SK-N-SH (cell line): ENCODE data around the gene GPR17. TPM values are rescaled to one million over a fixed set of nuclear protein-coding genes. Genes with fewer than 3 reads are reported as not detected.

Experiments used
- CTCF ChIA-PET: fragments of 300-600, 350-600 bp; formaldehyde crosslinking; extraction: SDS; loops from one replicate; lab custom pipeline; 2021; lab: Yijun Ruan, JAX
- POLR2A ChIA-PET: fragments of 350-600 bp; sonication (Branson Sonifier 250); formaldehyde crosslinking; extraction: SDS; loops from one replicate; lab custom pipeline; 2020; ENCODE audit warnings: antibody characterized with exemption, inconsistent platforms; lab: Yijun Ruan, JAX
- DNase-seq: peaks from one replicate; pipeline ENCODE4 v3.0.0; 2012
- H2AFZ ChIP-seq: fragments of 200-600 bp; sonication (generic); 2 replicates; pipeline ENCODE4 v1.8.1; 2016; ENCODE audit warnings: antibody characterized with exemption, mild to moderate bottlenecking, low read depth
- H3F3A ChIP-seq: fragments of 200-600 bp; sonication (generic); replicated peaks from 2 replicates; pipeline ENCODE3; 2016; ENCODE audit warnings: antibody characterized with exemption, mild to moderate bottlenecking; ENCODE audit not compliant: insufficient read depth
- H3K27ac ChIP-seq, 2 experiments: fragments of 200-500 bp in 1 of 2; fragments of 200-600 bp in 1 of 2; sonication (Bioruptor generic) in 1 of 2; sonication (generic), shearing (Covaris generic) in 1 of 2; 2 replicates each; pipeline versions ENCODE4 v1.5.1 to v1.6.1; 2014 to 2016; ENCODE audit warnings: low read depth in 2 of 2, inconsistent platforms in 1 of 2, low read length in 1 of 2, mild to moderate bottlenecking in 1 of 2, mixed read lengths in 1 of 2
- H3K27me3 ChIP-seq: fragments of 200-600 bp; sonication (generic), shearing (Covaris generic); 2 replicates; pipeline ENCODE4 v1.6.1; 2016; ENCODE audit warnings: mixed run types; ENCODE audit not compliant: insufficient read depth
- H3K36me3 ChIP-seq, 2 experiments: fragments of 200-500 bp in 1 of 2; fragments of 200-600 bp in 1 of 2; sonication (Bioruptor generic) in 1 of 2; sonication (generic) in 1 of 2; replicated peaks in 1 of 2; 2 replicates each; pipeline versions ENCODE3 to v1.5.1; 2014 to 2016; ENCODE audit warnings: low read length in 1 of 2, mild to moderate bottlenecking in 1 of 2; ENCODE audit not compliant: insufficient read depth in 2 of 2, control insufficient read depth in 1 of 2
- H3K4me1 ChIP-seq, 2 experiments: fragments of 200-500 bp in 1 of 2; fragments of 200-600 bp in 1 of 2; sonication (Bioruptor generic) in 1 of 2; sonication (generic), shearing (Covaris generic) in 1 of 2; 2 replicates each; pipeline versions ENCODE4 v1.5.1 to v1.6.1; 2014 to 2016; ENCODE audit warnings: low read depth in 1 of 2, low read length in 1 of 2, mixed run types in 1 of 2; ENCODE audit not compliant: insufficient read depth in 2 of 2, control insufficient read depth in 1 of 2
- H3K4me2 ChIP-seq: fragments of 200-600 bp; sonication (generic), shearing (Covaris generic); 2 replicates; pipeline ENCODE4 v1.6.1; 2017; ENCODE audit warnings: mixed run types
- H3K4me3 ChIP-seq, 2 experiments: fragments of 200-500 bp in 1 of 2; fragments of 200-600 bp in 1 of 2; sonication (Bioruptor generic) in 1 of 2; sonication (generic), shearing (Covaris generic) in 1 of 2; 2 replicates each; pipeline versions ENCODE4 v1.5.1 to v1.8.1; 2014 to 2016; ENCODE audit warnings: low read depth in 2 of 2, inconsistent platforms in 1 of 2, low read length in 1 of 2, mild to moderate bottlenecking in 1 of 2, mixed read lengths in 1 of 2, moderate library complexity in 1 of 2
- H3K79me2 ChIP-seq: fragments of 200-600 bp; sonication (generic); 2 replicates; pipeline ENCODE4 v1.8.1; 2017; ENCODE audit warnings: mild to moderate bottlenecking; ENCODE audit not compliant: insufficient read depth
- H3K9ac ChIP-seq: fragments of 200-600 bp; sonication (generic); 2 replicates; pipeline ENCODE4 v1.6.1; 2017; ENCODE audit warnings: mixed run types
- H3K9me2 ChIP-seq: fragments of 200-600 bp; sonication (generic); 2 replicates; pipeline ENCODE4 v1.6.1; 2017; ENCODE audit warnings: mixed run types
- H3K9me3 ChIP-seq: fragments of 200-600 bp; sonication (generic); 2 replicates; pipeline ENCODE4 v1.6.1; 2017; ENCODE audit warnings: mixed run types, mild to moderate bottlenecking, moderate library complexity
- H4K20me1 ChIP-seq: fragments of 200-600 bp; sonication (generic); 2 replicates; pipeline ENCODE4 v1.6.1; 2017; ENCODE audit warnings: mild to moderate bottlenecking, mixed run types; ENCODE audit not compliant: insufficient read depth
- EZH2phosphoT487 ChIP-seq: fragments of 200-600 bp; sonication (generic); IDR thresholded peaks from 2 replicates; pipeline ENCODE4 v1.6.1; 2017; ENCODE audit warnings: low read depth, mixed run types, mild to moderate bottlenecking, antibody characterized with exemption, moderate library complexity, borderline replicate concordance
- IRF3 ChIP-seq: fragments of 150-350 bp; IDR thresholded peaks from 2 replicates; pipeline ENCODE4 v1.6.1; 2016; ENCODE audit warnings: mild to moderate bottlenecking, low read depth, low read length
- JUND ChIP-seq: IDR thresholded peaks from 2 replicates; pipeline ENCODE4 v1.4.0; 2012
- NFIC ChIP-seq: IDR thresholded peaks from 2 replicates; pipeline ENCODE4 v1.4.0; 2012; ENCODE audit warnings: borderline replicate concordance
- RCOR1 ChIP-seq: fragments of 150-350 bp; IDR thresholded peaks from 2 replicates; pipeline ENCODE4 v1.6.1; 2017; ENCODE audit warnings: antibody characterized with exemption, low read length
- RFX5 ChIP-seq: IDR thresholded peaks from 2 replicates; pipeline ENCODE4 v1.6.1; 2012; ENCODE audit warnings: mild to moderate bottlenecking, improper control_type of control experiment, low read length
- SMC3 ChIP-seq: IDR thresholded peaks from 2 replicates; pipeline ENCODE4 v1.6.1; 2012; ENCODE audit warnings: low read depth, low read length, improper control_type of control experiment
- TAF1 ChIP-seq: IDR thresholded peaks from 2 replicates; pipeline ENCODE4 v1.6.1; 2012; ENCODE audit warnings: low read depth, mild to moderate bottlenecking, low read length, moderate library complexity, borderline replicate concordance
- TEAD4 ChIP-seq: IDR thresholded peaks from 2 replicates; pipeline ENCODE4 v1.4.0; 2012; ENCODE audit warnings: mild to moderate bottlenecking, borderline replicate concordance; ENCODE audit not compliant: insufficient read depth
- USF1 ChIP-seq: IDR thresholded peaks from 2 replicates; pipeline ENCODE4 v1.4.0; 2012; ENCODE audit warnings: low read depth, borderline replicate concordance
- WGBS: methylation state at CpG from one replicate; pipeline ENCODE4 v1.1.6; 2017; ENCODE audit warnings: low lambda C conversion rate; 5-methylcytosine and 5-hydroxymethylcytosine counted together
- polyA plus RNA-seq, 3 experiments: library from polyadenylated mRNA; depleted of rRNA; stranded (reverse); fragments of >200 nt; gene quantifications; 2 replicates each; pipeline ENCODE4 v1.2.3, GENCODE V29; 2012
- TF ChIP-seq, protein P1 (sequence below): fragments of 200-600 bp; sonication (generic); IDR thresholded peaks from 2 replicates; pipeline ENCODE4 v1.6.1; 2017; ENCODE audit warnings: antibody characterized with exemption, mild to moderate bottlenecking, moderate library complexity
- TF ChIP-seq, protein P2 (sequence below): IDR thresholded peaks from 2 replicates; pipeline ENCODE4 v1.4.0; 2012; ENCODE audit warnings: low read depth, borderline replicate concordance

Gene GPR17
- polyA plus RNA-seq, 1 of the 3 experiments (the other 2 are of a cell fraction) = 0.03 TPM

DNA sequence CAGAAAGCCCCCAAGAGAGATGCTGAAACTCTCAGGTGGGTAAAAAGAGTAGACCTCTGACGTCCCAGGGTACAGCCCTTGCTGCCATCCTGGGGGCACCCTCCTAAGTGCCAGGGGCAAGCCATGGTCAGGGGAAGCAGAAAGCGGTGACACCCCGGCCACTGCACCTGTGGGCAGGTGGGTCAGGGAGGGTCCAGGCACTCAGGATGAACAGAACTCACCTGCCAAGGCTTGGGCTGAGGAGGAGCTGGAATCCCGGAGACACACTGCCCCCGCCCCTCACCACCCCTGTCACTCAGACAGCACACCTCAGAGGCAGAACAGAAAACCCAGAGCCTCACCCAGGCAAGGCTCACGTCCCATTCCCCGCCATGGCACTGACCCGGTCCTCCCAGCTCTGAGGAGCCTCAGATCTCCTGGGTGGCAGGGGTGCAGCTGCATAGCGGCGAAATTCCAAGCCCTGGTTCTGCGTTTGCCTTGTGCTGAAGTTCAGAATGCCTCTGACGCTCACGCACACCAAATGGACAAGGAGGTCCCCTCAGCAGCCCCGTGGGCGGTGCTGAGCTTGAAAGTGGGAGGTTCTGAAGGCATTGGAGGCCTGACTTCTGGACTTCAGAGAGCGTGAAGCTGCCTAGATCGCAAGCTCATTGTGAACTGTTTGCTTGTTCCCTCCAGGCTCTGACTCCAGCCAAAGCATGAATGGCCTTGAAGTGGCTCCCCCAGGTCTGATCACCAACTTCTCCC lies 4.3 kb downstream of the GPR17 start:
- Histone ChIP-seq H2AFZ (no peak overlapping the region), H3K9me2 (no peaks in the 10 kb centered on the region), H3K27ac (no peak overlapping the region; a peak in 1 of 4 replicates), H3K79me2 (no peaks in the 10 kb centered on the region), H3K9me3 (no peaks in the 10 kb centered on the region), H3K4me3 (peak overlapping the region in 1 of 2 experiments; percentile 30; a peak in 1 of 4 replicates), H3K9ac (no peak overlapping the region), H4K20me1 (no peaks in the 10 kb centered on the region), H3F3A (no peaks in the 10 kb centered on the region), H3K4me2 (no peak overlapping the region), H3K36me3 (no peaks in the 10 kb centered on the region), H3K27me3 (no peaks in the 10 kb centered on the region), H3K4me1 (peaks cover 0 to 53% of the 10 kb centered on the region in 2 experiments; a peak in 1 of 4 replicates)
- TF ChIP-seq RFX5 (no peak), TAF1 (no peak), RCOR1 (no peak), NFIC (no peak), EZH2phosphoT487 (no peak), IRF3 (no peak), SMC3 (no peak), USF1 (no peak), JUND (no peak), TEAD4 (no peak)
- TF ChIP-seq, protein P1, sequence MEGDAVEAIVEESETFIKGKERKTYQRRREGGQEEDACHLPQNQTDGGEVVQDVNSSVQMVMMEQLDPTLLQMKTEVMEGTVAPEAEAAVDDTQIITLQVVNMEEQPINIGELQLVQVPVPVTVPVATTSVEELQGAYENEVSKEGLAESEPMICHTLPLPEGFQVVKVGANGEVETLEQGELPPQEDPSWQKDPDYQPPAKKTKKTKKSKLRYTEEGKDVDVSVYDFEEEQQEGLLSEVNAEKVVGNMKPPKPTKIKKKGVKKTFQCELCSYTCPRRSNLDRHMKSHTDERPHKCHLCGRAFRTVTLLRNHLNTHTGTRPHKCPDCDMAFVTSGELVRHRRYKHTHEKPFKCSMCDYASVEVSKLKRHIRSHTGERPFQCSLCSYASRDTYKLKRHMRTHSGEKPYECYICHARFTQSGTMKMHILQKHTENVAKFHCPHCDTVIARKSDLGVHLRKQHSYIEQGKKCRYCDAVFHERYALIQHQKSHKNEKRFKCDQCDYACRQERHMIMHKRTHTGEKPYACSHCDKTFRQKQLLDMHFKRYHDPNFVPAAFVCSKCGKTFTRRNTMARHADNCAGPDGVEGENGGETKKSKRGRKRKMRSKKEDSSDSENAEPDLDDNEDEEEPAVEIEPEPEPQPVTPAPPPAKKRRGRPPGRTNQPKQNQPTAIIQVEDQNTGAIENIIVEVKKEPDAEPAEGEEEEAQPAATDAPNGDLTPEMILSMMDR = no peak; the same call in 1 of the 2 replicates
- TF ChIP-seq, protein P2, sequence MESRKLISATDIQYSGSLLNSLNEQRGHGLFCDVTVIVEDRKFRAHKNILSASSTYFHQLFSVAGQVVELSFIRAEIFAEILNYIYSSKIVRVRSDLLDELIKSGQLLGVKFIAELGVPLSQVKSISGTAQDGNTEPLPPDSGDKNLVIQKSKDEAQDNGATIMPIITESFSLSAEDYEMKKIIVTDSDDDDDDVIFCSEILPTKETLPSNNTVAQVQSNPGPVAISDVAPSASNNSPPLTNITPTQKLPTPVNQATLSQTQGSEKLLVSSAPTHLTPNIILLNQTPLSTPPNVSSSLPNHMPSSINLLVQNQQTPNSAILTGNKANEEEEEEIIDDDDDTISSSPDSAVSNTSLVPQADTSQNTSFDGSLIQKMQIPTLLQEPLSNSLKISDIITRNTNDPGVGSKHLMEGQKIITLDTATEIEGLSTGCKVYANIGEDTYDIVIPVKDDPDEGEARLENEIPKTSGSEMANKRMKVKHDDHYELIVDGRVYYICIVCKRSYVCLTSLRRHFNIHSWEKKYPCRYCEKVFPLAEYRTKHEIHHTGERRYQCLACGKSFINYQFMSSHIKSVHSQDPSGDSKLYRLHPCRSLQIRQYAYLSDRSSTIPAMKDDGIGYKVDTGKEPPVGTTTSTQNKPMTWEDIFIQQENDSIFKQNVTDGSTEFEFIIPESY = no peak
- DNase-seq = no peak
- ChIA-PET CTCF (interaction anchor here (0.5 to 3.2 kb wide), 36 partner anchors 8 to 326 kb away, joined by 3 to 37 read pairs (median 4); partner anchors contain the start of genes LIMS2 and SFT2D3), POLR2A (no interaction called here)
- WGBS = 70% methylated on average over 10 of the region's 17 CpGs
